T-helper 9 cell (primary cell): Measurements from ENCODE around the gene PTPRE.
A peak's percentile ranks its signal among the peaks of the same experiment; 100 is the strongest.

Experiments
- DNase-seq: peaks from one replicate; pipeline ENCODE4 v3.0.0-alpha.2; 2020

PTPRE gene

DNA sequence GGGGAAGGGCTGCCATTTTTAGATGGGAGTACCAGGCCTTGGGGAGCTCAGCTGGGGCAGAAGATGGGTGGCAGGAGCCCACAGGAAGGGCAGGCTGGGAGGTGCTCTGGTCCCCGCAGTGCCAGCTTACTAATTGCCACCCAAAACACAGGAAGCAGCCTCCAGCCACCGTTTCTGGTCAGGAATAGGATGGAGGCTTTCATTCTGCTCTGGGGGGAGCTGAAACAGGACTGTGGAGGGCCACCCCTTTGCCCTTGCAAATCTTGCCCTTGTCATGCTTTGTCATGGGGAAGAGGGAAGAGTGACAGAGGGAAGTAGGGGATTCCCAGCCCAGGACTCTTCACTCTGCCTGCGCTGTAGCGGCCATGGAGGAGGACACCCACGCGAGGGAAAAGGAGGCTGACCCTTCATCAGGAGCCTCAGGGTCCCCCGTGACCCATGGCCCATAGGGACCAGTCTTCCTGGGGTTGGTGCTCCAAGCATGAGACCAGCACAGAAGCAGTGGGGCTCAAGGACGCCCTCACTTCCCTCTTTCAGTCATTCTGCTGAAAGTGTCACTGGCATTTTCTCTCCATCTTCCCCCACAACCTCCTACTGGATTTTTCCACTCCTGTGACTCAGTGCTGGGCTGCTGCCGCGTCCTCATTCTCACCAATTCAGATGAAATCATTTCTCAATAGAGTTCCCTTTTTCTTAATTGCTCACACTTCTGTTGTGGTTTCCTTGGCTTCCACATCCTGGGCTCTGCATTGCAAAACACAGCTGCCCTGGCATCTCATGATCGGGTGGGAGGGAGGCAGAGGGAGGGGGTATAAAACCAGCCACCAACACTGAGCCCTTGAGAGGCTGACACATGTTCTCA lies 157.4 kb downstream of the PTPRE start:
- DNase-seq, result peak; percentile 60

DNA sequence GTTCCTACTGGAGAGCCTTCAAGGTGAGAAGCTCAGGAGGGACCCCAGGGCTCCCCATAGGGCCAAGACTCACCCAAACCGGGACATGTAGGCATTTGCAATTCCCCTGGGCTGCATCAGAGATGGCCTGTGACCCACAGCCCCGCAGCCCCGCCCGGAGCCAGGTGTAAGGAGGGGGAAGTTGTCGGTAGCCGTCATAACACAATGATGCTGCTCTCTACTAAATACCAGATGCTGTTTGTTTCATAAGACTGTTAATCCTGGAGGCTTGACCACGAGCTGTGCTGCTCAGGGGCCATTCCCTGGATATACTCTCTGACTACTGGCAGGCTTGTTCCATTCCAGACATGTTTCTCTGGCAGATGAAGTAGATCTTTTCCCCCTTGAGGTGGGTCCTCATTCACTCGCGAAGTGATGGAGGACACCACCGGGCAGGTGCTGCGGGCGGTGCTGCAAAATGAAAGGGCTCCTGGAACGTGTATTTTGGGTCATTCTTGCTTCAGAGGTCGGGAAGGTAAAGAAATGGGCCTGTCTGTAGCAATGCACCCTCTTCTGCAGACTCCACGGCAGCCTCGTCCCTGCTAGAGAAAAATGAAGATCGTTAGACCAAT lies 158.2 kb downstream of the PTPRE start:
- no peak for DNase-seq

DNA sequence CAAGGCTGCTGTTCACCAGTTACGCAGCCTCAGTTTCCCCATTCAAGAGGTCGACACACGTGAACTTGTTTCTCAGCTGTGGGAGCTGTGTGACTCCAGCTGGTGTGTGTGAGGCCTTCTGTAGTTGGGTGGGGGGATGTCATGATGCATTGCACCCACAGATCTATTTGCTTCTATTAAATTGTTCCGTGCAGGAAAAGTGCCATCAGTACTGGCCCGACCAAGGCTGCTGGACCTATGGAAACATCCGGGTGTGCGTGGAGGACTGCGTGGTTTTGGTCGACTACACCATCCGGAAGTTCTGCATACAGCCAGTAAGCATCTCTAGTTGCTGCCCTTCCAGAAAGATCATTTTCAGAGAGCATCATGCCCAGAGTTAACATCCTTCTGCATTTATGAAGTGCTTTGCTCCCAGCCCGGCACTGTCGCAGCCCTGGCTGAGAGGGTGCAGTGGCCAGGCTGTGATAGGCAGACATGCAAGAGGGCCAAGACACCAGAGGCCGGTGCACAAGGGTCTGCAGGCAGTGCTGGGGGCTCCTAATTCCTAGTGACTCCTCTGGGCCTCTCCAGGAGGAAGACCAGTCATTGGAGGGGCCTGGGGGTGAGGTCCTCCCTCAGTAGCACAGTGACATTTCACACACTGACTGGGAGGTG lies 159.1 kb downstream of the PTPRE start:
- DNase-seq, result no peak

DNA sequence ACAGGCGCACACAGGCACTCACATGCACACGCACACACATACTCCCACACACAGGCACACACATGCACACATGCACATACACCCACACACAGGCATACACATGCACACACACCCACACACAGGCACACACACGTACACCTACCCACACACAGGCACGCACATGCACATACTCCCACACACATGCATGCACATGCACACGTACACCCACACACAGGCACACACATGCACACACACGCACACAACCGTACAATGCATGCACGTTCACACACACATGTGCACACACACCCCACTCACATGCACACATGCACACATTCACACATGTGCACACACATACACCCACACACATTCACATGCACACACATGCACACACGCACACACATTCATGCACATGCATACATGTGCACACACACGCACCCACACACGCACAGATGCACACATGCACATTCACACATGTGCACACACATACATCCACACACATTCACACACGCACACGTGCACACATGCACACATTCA lies 160.0 kb downstream of the PTPRE start:
- DNase-seq, result no peak

DNA sequence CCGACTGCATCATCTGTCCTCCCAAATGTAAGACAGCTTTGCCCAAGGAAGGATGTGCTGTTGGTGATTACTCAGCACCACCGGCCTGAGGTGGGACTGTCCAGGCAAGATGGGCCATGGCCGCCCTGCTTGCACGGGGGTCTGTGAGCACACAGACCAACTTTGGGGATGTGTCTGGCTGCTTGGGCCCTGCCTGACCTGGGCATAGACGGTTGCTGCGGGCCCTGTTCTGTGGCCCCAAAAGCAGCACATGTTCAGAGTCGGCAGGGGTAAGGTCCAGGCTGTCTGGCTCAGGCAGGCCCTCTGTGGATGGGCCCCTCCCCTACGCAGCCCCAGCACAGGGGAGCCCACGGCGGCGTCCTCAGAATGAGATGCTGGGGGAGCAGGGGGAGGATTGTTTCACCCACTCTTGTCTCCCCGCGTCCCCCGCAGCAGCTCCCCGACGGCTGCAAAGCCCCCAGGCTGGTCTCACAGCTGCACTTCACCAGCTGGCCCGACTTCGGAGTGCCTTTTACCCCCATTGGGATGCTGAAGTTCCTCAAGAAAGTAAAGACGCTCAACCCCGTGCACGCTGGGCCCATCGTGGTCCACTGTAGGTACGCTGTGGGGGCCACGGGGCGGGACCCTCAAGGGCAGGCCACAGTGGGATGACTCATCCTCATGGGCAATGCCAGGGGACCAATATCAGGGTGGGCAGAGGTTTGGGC lies 160.9 kb downstream of the PTPRE start:
- DNase-seq, result no peak

DNA sequence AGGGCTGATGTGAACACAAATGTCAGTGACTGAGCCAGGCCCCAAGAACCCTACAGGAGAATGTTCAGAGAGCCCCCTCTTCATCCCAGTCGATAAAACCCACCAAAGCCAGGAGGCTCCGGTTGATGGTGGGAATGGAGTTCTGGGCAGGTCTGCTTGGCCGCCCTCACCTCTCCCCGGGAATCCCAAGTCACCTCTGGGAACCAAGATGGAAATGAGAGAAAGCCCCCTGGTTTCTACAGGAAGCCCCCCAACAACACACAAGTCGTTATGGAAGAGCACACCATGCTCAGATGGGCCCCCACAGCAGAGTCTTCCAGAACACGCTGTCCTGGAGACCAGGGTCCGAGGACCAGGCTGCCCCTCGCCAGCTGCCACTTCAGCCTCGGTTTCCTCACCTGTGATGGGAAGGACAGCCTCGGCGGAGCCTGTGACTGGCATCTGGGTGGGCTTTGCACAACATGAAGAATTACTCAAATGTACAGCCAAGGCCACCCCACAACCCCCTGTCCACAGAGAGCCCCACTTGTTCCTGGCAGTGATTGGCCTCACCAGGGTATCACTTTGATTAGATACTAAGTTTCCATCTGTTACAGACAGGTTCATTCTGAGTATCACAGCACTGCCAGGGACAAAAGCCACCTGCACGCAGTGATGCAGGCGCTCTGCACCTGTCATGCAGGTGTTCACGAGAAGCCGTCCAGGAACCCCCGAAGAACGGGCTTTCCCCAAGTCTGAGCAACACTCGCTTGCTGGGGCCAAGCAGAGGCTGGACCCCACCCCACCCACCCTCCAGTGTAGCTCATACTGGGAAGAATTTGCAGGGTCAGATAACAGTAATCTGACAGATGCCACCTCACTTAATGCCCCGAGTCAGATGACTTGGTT lies 161.7 kb downstream of the PTPRE start:
- DNase-seq, result no peak

DNA sequence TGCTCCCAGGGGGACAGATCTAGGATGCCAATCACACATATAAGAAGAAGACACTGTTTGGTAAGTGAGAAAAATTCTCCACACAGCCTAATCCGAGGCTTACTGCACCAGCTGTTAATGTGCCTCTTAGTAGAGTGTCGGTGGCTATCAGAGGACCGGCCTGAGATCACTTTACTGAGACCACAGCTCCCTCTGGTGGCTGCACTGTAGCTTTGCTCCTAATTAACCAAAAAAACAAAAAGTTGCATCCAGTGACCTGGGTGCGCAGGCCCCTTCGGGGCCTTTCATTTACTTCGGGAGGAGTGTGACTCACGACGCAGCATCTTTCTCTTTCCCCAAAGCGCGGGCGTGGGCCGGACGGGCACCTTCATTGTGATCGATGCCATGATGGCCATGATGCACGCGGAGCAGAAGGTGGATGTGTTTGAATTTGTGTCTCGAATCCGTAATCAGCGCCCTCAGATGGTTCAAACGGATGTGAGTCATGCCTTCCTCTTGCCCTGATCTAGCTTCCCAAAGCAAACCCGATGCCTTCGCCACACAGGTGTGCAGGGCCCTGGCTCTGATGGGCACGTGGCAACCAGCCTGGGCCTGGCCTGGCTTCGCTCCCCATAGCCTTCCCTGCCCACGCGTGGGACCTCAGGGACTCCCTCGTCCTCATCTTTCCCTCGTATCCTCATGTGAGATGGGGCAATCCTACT lies 162.6 kb downstream of the PTPRE start:
- DNase-seq, result peak; percentile 83

DNA sequence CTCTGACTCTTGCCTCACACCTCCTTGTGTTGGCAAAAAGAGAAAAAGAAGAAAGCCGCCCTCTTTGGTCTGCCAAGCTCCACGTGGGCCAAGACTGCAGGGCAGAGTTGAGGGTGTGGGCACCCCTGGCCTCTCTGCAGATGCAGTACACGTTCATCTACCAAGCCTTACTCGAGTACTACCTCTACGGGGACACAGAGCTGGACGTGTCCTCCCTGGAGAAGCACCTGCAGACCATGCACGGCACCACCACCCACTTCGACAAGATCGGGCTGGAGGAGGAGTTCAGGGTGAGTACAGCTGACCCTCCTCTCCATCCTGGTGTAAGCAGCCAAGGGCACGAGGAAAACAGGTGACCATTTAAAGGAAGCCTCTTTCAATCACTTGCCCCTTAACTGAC lies 163.3 kb downstream of the PTPRE start:
- DNase-seq, result no peak

DNA sequence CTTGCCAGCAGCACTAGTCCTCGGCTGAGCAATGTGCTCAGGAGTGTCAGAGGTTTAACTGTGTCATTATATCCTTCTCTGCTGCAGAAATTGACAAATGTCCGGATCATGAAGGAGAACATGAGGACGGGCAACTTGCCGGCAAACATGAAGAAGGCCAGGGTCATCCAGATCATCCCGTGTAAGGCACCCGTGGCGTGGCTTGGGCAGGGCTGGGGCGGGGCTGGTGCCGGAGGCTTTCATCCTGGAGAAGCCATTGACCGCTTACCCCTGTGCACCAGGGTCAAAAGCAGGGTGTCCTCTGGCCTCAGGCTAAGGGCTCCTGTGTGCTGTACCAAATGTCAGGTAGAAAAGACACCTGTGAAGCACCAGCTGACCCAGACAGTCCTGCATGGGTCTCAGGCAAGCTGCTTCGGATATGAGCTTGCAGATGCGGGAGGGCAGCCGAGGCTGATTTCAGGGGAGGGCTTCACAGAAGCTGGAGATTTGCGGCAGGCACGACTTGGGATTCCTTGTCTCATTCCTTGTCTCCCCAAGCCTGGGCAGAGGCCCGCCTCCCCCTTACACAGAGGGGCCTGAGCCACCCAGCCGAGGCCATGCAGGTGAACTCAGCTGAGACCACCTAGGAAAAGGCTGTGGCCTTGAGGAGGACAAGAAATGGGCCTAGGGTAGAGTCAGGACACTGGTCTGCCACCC lies 164.0 kb downstream of the PTPRE start:
- DNase-seq, result no peak

DNA sequence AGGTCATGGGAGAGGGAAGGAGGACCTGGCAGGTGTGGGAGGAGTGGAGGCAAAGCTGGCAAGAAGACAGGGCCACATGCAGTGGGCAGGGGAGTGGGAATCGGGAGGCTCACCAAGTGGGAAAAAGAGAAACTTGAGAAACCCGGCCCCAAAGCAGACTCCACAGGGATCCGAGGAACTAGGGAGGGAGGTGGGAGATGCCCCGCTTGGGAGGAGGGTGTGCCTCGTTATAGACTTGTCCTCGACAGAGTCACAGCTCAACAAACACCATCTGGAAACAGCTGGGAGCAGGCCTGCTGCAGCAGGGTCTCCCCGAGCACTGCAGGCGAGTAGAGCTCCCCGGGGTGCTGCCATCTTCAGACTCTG lies 164.5 kb downstream of the PTPRE start:
- DNase-seq, result no peak

DNA sequence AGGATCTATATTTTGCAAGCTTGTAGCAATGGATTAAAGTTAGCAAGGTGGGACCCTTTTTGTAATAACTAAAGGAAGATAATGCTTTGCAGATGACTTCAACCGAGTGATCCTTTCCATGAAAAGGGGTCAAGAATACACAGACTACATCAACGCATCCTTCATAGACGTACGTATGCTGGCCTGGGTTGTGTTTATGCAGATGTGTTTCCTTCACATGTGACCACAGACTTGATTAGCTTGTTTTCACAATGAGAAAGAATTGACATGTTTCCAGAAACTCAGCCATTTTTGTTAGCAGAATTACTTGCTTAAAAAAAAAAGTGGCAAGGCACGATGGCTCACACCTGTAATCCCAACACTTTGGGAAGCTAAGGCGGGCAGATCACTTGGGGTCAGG lies 165.1 kb downstream of the PTPRE start:
- DNase-seq, result no peak

DNA sequence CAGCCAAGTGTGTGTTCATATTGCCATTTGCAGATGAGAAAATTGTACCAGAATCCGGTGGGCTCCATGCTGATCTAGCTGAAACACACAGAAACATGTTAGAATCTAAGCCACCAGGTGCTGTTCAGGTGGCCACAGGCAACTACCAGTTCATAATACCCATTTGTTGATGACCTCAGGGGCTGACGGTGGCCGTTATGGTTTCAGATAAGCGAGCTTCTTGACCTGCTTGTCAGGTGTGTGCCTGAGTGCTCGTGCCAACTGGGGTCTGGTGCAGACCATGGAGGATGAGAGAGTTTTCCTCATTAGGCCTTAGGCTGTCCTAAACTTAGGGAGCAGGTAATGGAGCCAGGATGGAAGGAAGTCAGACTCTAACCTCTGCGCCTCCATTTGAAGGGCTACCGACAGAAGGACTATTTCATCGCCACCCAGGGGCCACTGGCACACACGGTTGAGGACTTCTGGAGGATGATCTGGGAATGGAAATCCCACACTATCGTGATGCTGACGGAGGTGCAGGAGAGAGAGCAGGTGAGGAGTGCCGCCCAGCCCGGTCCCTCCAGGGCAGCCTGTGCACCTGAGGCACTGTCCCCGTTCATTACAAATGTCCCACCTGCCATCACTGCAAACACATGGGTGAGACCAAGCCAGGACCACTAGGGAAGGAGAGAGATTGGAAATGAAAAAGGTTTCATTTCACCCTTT lies 166.2 kb downstream of the PTPRE start:
- DNase-seq, result no peak

DNA sequence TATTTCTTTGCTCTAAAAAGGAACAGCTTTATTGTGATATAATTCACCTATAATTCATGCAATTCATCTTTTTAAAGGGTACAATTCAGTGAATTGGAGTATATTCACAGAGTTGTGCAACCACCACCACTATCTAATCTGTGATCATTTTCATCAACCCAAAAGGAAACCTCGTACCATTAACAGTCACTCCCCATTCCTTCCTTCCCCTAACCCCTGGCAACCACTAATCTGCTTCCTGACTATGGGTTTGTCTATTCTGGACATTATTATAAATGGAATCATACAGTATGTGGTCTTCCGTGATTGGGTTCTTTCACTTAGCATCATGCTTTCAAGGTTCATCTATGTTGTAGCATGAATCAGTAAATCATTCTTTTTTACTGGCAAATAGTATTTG lies 167.0 kb downstream of the PTPRE start:
- no peak for DNase-seq

DNA sequence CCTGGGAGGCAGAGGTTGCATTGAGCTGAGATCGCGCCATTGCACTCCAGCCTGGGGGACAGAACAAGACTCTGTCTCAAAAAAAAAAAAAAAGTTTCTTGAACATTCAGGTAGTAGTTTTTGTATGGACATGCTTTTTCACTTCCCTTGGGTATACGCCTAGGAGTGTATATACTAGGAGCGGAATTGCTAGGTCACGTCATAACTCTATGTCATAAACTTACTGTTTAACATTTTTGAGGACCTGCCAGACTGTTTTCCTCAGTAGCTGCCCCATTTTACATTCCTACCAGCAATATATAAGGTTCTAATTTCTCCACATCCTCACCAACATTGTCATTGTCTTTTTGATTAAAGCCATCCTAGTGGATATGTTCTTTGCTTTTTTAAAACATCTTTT lies 167.7 kb downstream of the PTPRE start:
- no peak for DNase-seq

DNA sequence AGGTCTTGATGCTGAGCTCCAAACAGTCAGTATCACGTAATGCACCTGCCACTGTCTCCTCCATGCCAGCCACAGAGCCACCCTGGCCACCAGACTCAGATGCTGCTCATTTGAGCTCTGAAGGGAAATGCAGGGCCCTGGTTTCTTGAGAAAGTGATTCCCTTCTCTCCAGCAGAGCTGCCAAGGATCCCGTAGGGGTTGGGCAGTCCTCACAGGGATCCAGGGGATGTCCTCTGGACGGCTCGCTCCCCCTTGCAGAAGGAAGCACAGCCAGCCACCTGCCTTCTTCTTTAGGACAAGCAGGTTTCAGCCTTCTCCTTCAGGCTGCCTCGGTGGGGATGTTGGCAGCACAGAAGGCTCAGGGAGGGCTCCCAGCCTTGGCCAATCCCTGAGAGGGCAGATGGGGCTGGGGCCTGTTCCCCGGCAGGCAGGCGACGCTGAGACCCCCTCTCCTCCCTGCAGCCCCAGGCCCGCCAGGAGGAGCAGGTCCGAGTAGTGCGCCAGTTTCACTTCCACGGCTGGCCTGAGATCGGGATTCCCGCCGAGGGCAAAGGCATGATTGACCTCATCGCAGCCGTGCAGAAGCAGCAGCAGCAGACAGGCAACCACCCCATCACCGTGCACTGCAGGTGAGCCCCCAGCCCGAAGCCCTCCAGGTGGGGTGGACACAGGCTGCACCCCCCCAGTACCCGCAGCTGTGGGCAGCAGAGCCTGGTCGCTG lies 170.4 kb downstream of the PTPRE start:
- DNase-seq, result no peak

DNA sequence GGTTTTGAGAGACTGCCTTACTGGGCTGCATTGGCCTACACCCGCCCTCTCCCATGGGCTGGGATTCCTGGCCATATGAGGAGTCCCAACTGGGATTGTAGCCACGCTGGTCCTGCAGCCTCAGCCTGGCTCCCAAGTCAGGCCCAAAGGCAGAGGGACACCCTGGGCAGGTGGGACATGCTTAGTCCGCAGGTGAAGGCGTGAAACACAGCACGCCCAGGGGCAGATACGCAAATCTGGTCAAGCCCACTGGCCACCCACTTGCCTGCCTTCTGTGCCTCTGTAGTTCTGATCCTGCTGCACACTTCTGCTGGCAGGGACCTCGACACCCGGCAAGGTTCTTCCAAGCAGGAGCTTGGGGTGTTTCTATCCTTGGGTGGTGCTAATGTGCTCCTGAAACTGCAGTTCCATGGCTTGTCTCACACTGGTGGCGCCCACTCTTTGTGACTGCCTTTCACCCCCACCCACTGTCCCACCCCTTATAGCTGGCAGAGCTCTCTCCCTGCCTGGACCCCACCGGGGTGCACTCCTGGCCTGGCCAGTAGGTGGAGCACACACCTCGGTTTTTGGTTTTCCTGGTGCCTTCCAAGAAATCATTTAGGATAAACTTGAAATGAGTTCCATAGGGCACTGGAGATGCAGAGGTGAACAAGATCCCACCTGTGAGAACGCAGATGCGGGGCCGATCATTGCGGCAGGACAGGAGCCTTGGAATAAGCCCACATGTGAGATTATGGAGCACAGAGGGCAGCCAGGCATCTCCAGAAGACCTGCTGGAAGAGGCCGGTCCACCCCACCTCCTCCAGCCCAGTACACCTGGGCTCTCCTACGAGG lies 171.4 kb downstream of the PTPRE start:
- DNase-seq, result peak; percentile 28

DNA sequence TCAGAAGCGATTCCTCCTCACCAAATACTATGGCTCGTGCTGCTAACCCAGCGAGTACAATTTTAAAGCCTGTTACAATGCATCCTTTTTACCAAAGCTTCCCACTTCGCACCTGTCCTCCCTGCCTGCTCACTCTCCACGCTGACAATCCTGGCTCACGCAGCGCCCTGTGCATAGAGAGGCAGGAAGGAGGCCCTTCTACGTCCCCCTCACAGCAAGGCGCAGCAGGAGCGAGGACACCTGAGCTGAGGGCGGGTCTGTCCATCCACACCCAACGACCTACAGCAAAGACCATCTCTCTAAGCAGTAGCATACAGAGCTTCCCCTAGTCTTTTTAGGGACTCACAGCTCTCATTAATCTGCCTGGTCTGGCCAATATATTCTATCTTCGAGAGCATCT lies 173.3 kb downstream of the PTPRE start:
- no peak for DNase-seq

DNA sequence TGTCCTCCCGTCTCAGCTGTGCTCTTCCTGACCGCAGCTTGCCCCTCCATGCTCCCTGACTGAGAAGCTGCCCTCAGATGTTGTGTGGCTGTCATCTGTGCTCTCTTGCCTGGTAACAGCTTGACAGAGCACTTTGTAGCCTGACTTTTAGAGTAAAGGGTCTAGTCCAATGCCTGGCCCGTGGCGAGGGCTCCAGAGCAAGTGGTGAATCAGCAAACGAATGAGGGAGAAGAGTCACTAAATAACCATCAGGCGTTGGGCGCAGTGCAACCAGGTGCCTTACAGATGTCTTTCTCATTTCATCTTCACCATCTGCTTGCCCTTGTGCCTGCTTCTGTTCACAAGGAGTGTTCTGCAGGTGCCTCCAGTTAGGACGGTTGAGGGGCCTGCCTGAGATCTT lies 173.7 kb downstream of the PTPRE start:
- DNase-seq, result no peak

DNA sequence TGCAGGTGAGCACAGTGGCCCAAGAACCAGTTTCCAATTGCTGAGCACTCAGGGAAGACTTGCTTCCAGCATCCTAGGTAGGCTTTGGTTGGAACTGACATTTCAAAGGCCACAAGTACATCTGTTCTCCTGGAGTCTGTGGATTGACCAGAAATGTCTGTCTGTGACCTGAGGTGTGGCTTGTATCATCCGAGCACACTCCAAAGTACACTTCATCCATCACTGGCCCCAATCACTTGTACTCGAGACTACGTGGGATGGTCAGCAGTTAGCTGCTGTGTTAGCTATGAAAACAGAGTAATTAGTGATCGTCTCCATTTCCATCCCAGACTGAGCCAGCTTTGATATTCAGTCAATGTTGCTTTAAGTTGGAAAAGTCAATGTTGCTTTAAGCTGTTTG lies 174.3 kb downstream of the PTPRE start:
- DNase-seq, result no peak
